GM12891 (cell line): ENCODE measurements around the gene LGI4.

Experiments
- PAX5 ChIP-seq: IDR thresholded peaks from 2 replicates; pipeline ENCODE4 v1.6.1; 2011; ENCODE audit warnings: low read length, moderate library complexity, mild to moderate bottlenecking; ENCODE audit not compliant: insufficient read depth, severe bottlenecking
- POLR2A ChIP-seq: IDR thresholded peaks from 2 replicates; pipeline ENCODE4 v1.6.1; 2011; ENCODE audit warnings: low read depth, low read length, control low read depth
- POLR2AphosphoS5 ChIP-seq: IDR thresholded peaks from 2 replicates; pipeline ENCODE4 v1.6.1; 2011; ENCODE audit warnings: low read depth, low read length, control low read depth
- SPI1 ChIP-seq: IDR thresholded peaks from 2 replicates; pipeline ENCODE4 v1.6.1; 2011; ENCODE audit warnings: low read depth, low read length, control low read depth
- TAF1 ChIP-seq: IDR thresholded peaks from 2 replicates; pipeline ENCODE4 v1.6.1; 2011; ENCODE audit warnings: low read depth, low read length, control low read depth

- TF ChIP-seq POLR2A (0 out of 2 replicates have a peak, but pooled peaks have one; percentile 32), POLR2AphosphoS5 (0 out of 2 replicates have a peak, but pooled peaks have one; percentile 38), TAF1 (no peak), PAX5 (no peak), SPI1 (no peak)
These were observed 10.5 kb downstream of the LGI4 start for GRCh38 chr19:35124098-35125060.
